Suprapubic skin (tissue), 4 donors: ENCODE data around the gene WNT6. TPM values are rescaled to one million over a fixed set of nuclear protein-coding genes. Genes with fewer than 3 reads are reported as not detected.

ENCODE experiments used
- DNase-seq, 2 donors: peaks; one replicate each; pipeline ENCODE4 v3.0.0-alpha.2; 2019; ENCODE audit warnings: low spot score in 2 of 2
- H3K27ac ChIP-seq: fragments of 200-600 bp; sonication (generic); one replicate; pipeline ENCODE4 v1.5.1; 2019
- H3K27me3 ChIP-seq: fragments of 200-600 bp; sonication (generic); one replicate; pipeline ENCODE4 v1.5.1; 2019
- H3K36me3 ChIP-seq: fragments of 200-600 bp; sonication (generic); one replicate; pipeline ENCODE4 v1.5.1; 2019
- H3K4me1 ChIP-seq: fragments of 200-600 bp; sonication (generic); one replicate; pipeline ENCODE4 v1.5.1; 2019
- H3K4me3 ChIP-seq: fragments of 200-600 bp; sonication (generic); one replicate; pipeline ENCODE4 v1.5.1; 2019; ENCODE audit warnings: mild to moderate bottlenecking
- H3K9me3 ChIP-seq: fragments of 200-600 bp; sonication (generic); one replicate; pipeline ENCODE4 v1.5.1; 2019
- EP300 ChIP-seq: sonication (generic); formaldehyde crosslinking; IDR thresholded peaks from one replicate; pipeline ENCODE4 v1.6.1; 2017; ENCODE audit warnings: antibody characterized with exemption
- POLR2A ChIP-seq, 2 donors: fragments of 450-650 bp; IDR thresholded peaks; one replicate each; pipeline ENCODE4 v1.6.1; 2017; ENCODE audit warnings: antibody characterized with exemption in 2 of 2, mild to moderate bottlenecking in 2 of 2, moderate library complexity in 2 of 2
- POLR2AphosphoS5 ChIP-seq, 3 donors: sonication (generic); formaldehyde crosslinking; IDR thresholded peaks; one replicate each; pipeline ENCODE4 v1.6.1; 2017; ENCODE audit warnings: antibody characterized with exemption in 3 of 3
- WGBS: methylation state at CpG from one replicate; pipeline ENCODE4 v1.1.5; 2018; 5-methylcytosine and 5-hydroxymethylcytosine counted together
- total RNA-seq, 4 donors: library from RNA; depleted of rRNA; stranded (reverse); fragments of >200 nt; gene quantifications; one replicate each; pipeline ENCODE4 v1.1.0, GENCODE V29; 2016
- TF ChIP-seq, protein P1 (sequence below), 2 donors: fragments of 200-600 bp in 1 of 2; fragments of 450-650 bp in 1 of 2; sonication (generic) in 1 of 2; IDR thresholded peaks; one replicate each; pipeline ENCODE4 v1.5.1; 2016 to 2019; ENCODE audit warnings: antibody characterized with exemption in 2 of 2, mild to moderate bottlenecking in 1 of 2, moderate library complexity in 1 of 2

The WNT6 gene
- total RNA-seq, 4 donors from 2014 or later = 1.4 to 3.7 (median 2.3) TPM

DNA sequence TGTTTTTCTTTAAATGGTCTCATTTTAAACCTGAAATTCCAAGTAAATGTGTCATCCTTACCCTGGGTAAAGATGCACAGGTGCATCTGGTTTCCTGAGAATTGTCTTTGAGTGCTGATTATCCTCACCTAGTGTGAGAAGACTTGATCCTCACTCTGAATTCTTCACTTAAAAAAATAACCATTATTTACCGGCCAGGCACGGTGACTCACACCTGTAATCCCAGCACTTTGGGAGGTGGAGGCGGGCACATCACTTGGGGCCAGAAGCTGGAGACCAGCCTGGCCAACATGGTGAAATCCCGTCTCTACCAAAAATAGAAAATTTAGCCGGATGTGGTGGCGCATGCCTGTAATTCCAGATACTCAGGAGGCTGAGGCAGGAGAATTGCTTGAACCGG lies 9.9 kb upstream of the WNT6 start:
- WGBS = 66% methylated on average over 7 of the region's 7 CpGs
- no peak overlapping the region for H3K4me3 ChIP-seq
- TF ChIP-seq EP300 (no peak), POLR2AphosphoS5 (IDR thresholded peaks at IDR 0.05) (no peak), POLR2A (IDR thresholded peaks at IDR 0.05) (no peak)
- TF ChIP-seq, protein P1, sequence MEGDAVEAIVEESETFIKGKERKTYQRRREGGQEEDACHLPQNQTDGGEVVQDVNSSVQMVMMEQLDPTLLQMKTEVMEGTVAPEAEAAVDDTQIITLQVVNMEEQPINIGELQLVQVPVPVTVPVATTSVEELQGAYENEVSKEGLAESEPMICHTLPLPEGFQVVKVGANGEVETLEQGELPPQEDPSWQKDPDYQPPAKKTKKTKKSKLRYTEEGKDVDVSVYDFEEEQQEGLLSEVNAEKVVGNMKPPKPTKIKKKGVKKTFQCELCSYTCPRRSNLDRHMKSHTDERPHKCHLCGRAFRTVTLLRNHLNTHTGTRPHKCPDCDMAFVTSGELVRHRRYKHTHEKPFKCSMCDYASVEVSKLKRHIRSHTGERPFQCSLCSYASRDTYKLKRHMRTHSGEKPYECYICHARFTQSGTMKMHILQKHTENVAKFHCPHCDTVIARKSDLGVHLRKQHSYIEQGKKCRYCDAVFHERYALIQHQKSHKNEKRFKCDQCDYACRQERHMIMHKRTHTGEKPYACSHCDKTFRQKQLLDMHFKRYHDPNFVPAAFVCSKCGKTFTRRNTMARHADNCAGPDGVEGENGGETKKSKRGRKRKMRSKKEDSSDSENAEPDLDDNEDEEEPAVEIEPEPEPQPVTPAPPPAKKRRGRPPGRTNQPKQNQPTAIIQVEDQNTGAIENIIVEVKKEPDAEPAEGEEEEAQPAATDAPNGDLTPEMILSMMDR (IDR thresholded peaks at IDR 0.05) = no peak
- H3K27me3 ChIP-seq = peaks cover 26% of the 10 kb centered on the region
- no peak overlapping the region for H3K27ac ChIP-seq
- H3K36me3 ChIP-seq = no peaks in the 10 kb centered on the region
- DNase-seq = peak in 1 of 2 donors; percentile 11
- H3K4me1 ChIP-seq = peaks cover 18% of the 10 kb centered on the region
- no peaks in the 10 kb centered on the region for H3K9me3 ChIP-seq

DNA sequence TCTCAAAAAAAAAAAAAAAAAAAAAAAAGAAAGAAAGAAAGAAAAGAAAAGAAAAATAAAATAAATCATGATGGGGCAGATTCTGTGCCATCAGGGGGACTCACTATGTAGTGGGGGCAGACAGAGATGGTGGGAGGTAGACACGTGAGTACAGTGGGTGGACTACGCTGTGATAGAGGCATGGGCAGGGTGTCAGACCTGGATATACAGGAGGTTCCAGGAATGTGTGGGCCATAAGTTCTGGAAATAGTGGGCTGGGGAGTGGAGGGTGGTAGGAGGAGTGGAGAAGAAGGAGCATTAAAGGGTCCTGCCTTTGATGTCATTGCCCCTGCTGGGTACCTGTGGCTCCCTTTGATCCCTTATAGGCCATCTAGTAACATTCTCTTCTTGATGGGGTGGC lies 8.8 kb upstream of the WNT6 start:
- Histone ChIP-seq H3K4me1 (peaks cover 18% of the 10 kb centered on the region), H3K27me3 (peaks cover 33% of the 10 kb centered on the region), H3K4me3 (no peak overlapping the region), H3K9me3 (no peaks in the 10 kb centered on the region), H3K27ac (no peak overlapping the region), H3K36me3 (no peaks in the 10 kb centered on the region)
- WGBS = 92% methylated on average over 2 of the region's 2 CpGs
- TF ChIP-seq POLR2AphosphoS5 (IDR thresholded peaks at IDR 0.05) = no peak
- TF ChIP-seq EP300 = no peak
- no peak for TF ChIP-seq POLR2A (IDR thresholded peaks at IDR 0.05)
- TF ChIP-seq, protein P1 (IDR thresholded peaks at IDR 0.05) = no peak
- peak in 1 of 2 donors; percentile 52 for DNase-seq

DNA sequence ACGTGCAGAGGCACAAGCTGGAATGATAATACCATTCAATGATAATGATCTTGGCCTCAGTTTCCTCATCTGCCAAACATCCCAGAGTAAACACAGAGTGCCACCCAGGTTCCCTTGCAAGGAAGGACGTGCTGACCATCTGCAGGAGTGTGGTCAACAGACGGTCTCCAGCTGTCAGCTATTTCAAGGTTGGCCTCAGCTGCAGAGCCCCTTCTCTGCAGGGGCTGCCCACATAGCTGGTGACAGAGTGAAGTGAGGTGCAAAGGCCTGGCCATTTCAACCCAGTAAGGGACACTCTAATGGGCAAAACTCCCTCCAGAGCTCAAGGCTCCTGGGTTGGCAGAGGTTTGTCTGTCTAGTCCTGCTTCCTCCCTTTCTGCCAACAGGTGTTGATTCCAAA lies 8.3 kb upstream of the WNT6 start:
- peaks cover 38% of the 10 kb centered on the region for H3K27me3 ChIP-seq

DNA sequence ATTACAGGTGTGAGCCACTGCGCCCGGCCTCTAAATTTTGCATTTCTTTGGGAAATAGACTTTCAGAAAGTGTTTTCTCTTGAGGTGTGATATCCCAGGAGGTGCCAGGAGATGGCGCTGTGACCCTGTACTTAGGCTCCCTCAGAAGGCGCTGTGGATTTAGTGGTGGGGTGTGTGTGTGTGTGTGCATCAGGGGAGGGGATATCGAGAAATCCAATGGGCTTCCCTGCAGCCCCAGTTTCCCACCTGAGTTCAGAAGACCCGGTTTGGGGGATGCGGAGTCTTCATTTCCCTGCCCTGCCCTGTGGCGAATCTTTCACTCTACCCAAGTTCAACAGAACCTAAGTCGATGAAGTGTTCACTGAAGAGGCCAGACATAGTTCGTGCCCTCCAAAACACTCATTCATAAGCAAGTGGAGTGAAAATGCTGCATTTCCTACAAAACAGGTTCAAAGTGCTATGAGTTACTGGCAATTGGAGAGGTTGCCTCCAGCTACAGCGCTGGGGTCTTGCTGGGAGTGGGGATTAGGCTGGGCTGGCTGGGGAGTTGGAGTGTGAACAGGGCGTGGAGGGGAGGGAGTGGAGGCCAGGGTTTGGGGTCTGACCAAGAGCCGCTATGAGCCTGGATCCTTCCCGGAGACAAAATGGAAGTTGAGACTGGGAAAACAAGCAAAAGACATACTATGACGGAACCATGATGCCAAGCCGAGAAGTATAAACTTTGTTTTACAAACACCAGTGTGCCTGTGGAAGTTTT lies 6.5 kb upstream of the WNT6 start:
- Histone ChIP-seq H3K27ac (no peak overlapping the region), H3K4me1 (peaks cover 15% of the 10 kb centered on the region), H3K4me3 (no peak overlapping the region), H3K27me3 (peaks cover 51% of the 10 kb centered on the region), H3K36me3 (no peaks in the 10 kb centered on the region), H3K9me3 (no peaks in the 10 kb centered on the region)
- WGBS = 22% methylated on average over 16 of the region's 16 CpGs
- TF ChIP-seq POLR2AphosphoS5 (IDR thresholded peaks at IDR 0.05) (no peak), POLR2A (IDR thresholded peaks at IDR 0.05) (no peak)
- TF ChIP-seq, protein P1 (IDR thresholded peaks at IDR 0.05) = peak; percentile 68 to 75
- DNase-seq = peak; percentile 75 to 78

More for the DNA sequence above, 8.3 kb upstream of the WNT6 start:
- 69% methylated on average over 3 of the region's 3 CpGs for WGBS
- Histone ChIP-seq H3K4me3 (no peak overlapping the region), H3K9me3 (no peaks in the 10 kb centered on the region), H3K36me3 (no peaks in the 10 kb centered on the region), H3K4me1 (peaks cover 18% of the 10 kb centered on the region), H3K27ac (no peak overlapping the region)
- TF ChIP-seq, protein P1 (IDR thresholded peaks at IDR 0.05) = no peak
- TF ChIP-seq POLR2AphosphoS5 (IDR thresholded peaks at IDR 0.05) = no peak
- TF ChIP-seq EP300 = no peak
- no peak for TF ChIP-seq POLR2A (IDR thresholded peaks at IDR 0.05)
- peak in 1 of 2 donors; percentile 33 for DNase-seq

DNA sequence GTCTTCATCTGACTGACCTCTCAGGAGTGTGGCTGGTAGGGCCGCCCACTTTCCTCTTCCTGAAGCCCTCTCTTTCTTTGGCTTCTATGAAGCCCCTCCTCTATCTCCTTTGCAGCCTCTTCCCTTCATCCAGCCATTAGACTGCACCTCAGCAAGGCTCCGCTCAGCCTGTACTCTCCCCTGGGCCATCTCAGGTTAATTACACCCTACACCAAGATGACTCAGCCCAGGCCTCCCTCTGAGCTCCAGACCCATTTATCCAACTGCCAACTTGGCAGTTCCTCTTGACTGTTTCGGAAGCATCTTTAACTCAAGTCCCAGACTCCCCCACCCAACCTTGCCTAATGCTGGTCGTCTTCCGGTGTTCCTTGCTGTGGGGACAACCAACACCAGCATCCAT lies 5.8 kb upstream of the WNT6 start:
- TF ChIP-seq EP300 (no peak), POLR2AphosphoS5 (IDR thresholded peaks at IDR 0.05) (no peak), POLR2A (IDR thresholded peaks at IDR 0.05) (no peak)
- TF ChIP-seq, protein P1 (IDR thresholded peaks at IDR 0.05) = no peak
- H3K4me1 ChIP-seq = peaks cover 16% of the 10 kb centered on the region
- H3K27me3 ChIP-seq = peaks cover 58% of the 10 kb centered on the region
- H3K9me3 ChIP-seq = no peaks in the 10 kb centered on the region
- H3K36me3 ChIP-seq = no peaks in the 10 kb centered on the region
- peak; percentile 55 to 58 for DNase-seq
- WGBS = 30% methylated on average over 5 of the region's 5 CpGs
- H3K27ac ChIP-seq = no peak overlapping the region
- H3K4me3 ChIP-seq = no peak overlapping the region
